HG03575 (cell line): ENCODE results near the gene PEX14.
"Not testable (repeated sequence)": the region's sequence is repeated elsewhere in the genome, so short reads cannot be mapped to it uniquely, and the experiment has no call there.

Experiments
- ATAC-seq: cut with Tn5 transposase; IDR thresholded peaks from one replicate; pipeline ENCODE4 v1.9.1; 2021; ENCODE audit not compliant: unreplicated experiment, insufficient number of reproducible peaks, low FRiP score; ENCODE audit errors: extremely low read depth

The PEX14 gene

GRCh38 chr1:10474613-10475507 is at the start of gene PEX14:
Gene PEX14, plus strand, starts transcription at chr1:10474950. Its CDS starts 17 bp downstream, at chr1:10474967.
- no peak for ATAC-seq

- not testable (repeated sequence) for ATAC-seq
These were observed 48.8 kb upstream of the PEX14 start for GRCh38 chr1:10425826-10426534.

GRCh38 chr1:10426535-10426848 is 48.3 kb upstream of the PEX14 start:
- not testable (repeated sequence) for ATAC-seq

GRCh38 chr1:10428984-10429383 is 45.8 kb upstream of the PEX14 start:
- no peak for ATAC-seq

- ATAC-seq: no peak
These were observed 44.9 kb upstream of the PEX14 start for GRCh38 chr1:10429868-10430215.

- ATAC-seq: no peak
These were observed 44.3 kb upstream of the PEX14 start, which contains the start of gene CENPS for GRCh38 chr1:10430216-10431069. Gene CENPS, plus strand, starts transcription at chr1:10430433. Its CDS starts 85 bp downstream, at chr1:10430518.

- ATAC-seq: no peak
These were observed 43.5 kb upstream of the PEX14 start for GRCh38 chr1:10431070-10431730.

- no peak for ATAC-seq
These were observed 41.6 kb upstream of the PEX14 start for GRCh38 chr1:10432910-10433700.

- no peak for ATAC-seq
These were observed 41.0 kb upstream of the PEX14 start for GRCh38 chr1:10433790-10434189.

GRCh38 chr1:10434590-10434989 is 40.2 kb upstream of the PEX14 start:
- ATAC-seq: no peak

- ATAC-seq: no peak
These were observed 37.7 kb upstream of the PEX14 start for GRCh38 chr1:10437052-10437451.

GRCh38 chr1:10438677-10439163 is 36.0 kb upstream of the PEX14 start:
- no peak for ATAC-seq

- ATAC-seq: no peak
These were observed 34.4 kb upstream of the PEX14 start for GRCh38 chr1:10440305-10440704.

- ATAC-seq: no peak
These were observed 34.0 kb upstream of the PEX14 start for GRCh38 chr1:10440794-10441193.

- ATAC-seq: no peak
These were observed 30.5 kb upstream of the PEX14 start for GRCh38 chr1:10444248-10444647.

- no peak for ATAC-seq
These were observed 29.9 kb upstream of the PEX14 start for GRCh38 chr1:10444795-10445397.

- ATAC-seq: no peak
These were observed 27.8 kb upstream of the PEX14 start for GRCh38 chr1:10446790-10447422.
